HFF-Myc (cell line): ENCODE data around the gene ADAMTS14.

ENCODE experiments used
- DNase-seq: peaks from one replicate; pipeline ENCODE4 v3.0.0-alpha.2; 2011; ENCODE audit warnings: low read depth; ENCODE audit errors: extremely low read depth
- H3K4me3 ChIP-seq: replicated peaks from 2 replicates; pipeline ENCODE4 v1.5.1; 2011; ENCODE audit warnings: low read depth, mild to moderate bottlenecking, control low read depth, low read length
- TF ChIP-seq, protein P1 (sequence below): IDR thresholded peaks from 2 replicates; pipeline ENCODE4 v1.5.1; 2012; ENCODE audit warnings: mild to moderate bottlenecking, low read depth, low read length, control low read depth; ENCODE audit errors: missing control alignments

ADAMTS14 gene

GRCh38 chr10:70753026-70753663 is 80.8 kb downstream of the ADAMTS14 start:
- DNase-seq = no peak
- TF ChIP-seq, protein P1, sequence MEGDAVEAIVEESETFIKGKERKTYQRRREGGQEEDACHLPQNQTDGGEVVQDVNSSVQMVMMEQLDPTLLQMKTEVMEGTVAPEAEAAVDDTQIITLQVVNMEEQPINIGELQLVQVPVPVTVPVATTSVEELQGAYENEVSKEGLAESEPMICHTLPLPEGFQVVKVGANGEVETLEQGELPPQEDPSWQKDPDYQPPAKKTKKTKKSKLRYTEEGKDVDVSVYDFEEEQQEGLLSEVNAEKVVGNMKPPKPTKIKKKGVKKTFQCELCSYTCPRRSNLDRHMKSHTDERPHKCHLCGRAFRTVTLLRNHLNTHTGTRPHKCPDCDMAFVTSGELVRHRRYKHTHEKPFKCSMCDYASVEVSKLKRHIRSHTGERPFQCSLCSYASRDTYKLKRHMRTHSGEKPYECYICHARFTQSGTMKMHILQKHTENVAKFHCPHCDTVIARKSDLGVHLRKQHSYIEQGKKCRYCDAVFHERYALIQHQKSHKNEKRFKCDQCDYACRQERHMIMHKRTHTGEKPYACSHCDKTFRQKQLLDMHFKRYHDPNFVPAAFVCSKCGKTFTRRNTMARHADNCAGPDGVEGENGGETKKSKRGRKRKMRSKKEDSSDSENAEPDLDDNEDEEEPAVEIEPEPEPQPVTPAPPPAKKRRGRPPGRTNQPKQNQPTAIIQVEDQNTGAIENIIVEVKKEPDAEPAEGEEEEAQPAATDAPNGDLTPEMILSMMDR = no peak
- no peak overlapping the region for H3K4me3 ChIP-seq

DNA sequence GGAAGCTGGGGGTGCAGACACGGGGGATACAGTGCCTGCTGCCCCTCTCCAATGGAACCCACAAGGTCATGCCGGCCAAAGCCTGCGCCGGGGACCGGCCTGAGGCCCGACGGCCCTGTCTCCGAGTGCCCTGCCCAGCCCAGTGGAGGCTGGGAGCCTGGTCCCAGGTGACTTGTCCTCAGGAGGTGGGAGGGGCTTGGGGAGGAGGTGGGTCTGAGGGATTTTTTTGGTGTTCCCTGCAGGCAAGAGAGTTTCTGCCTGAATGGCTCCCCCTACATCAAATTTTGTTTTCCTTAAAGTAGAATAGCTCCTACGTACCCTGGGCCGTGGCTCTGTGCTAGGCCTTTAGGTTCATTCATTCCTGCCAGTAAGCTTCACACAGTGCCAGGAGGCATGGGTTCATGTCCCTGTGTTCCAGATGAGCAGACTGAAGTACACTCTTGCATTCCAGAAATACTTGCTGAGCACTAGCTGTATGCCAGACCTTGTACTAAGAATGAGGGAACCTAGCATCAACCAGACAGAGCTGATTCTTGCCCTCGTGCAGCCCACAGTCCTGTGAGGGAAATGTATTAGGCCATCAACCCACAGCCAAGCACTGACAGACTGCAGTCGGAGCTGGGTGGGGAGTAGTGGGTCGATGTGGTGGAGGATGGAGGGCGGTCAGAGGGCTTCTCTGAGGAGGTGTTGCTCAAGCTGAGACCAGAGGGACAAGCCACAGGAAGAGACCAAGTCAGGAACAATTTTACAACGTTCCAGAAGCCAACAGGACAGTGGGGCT is 81.7 kb downstream of the ADAMTS14 start:
- H3K4me3 ChIP-seq = no peak overlapping the region
- DNase-seq = no peak
- TF ChIP-seq, protein P1 = no peak

GRCh38 chr10:70756700-70757360 is 84.5 kb downstream of the ADAMTS14 start:
- no peak overlapping the region for H3K4me3 ChIP-seq
- TF ChIP-seq, protein P1 = no peak
- DNase-seq = no peak

DNA sequence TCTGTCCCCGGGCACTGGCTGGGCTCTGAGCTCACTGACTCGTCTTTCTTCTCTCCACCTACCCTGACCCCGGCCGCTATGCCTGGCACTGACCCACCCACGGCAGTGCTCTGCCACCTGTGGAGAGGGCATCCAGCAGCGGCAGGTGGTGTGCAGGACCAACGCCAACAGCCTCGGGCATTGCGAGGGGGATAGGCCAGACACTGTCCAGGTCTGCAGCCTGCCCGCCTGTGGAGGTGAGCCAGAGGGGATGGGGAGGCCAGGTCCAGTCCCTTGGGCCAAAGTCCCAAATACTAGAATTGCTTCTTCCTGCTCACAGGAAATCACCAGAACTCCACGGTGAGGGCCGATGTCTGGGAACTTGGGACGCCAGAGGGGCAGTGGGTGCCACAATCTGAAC is 85.5 kb downstream of the ADAMTS14 start:
- H3K4me3 ChIP-seq = no peak overlapping the region
- TF ChIP-seq, protein P1 = no peak
- DNase-seq = no peak

GRCh38 chr10:70758757-70759514 is 86.6 kb downstream of the ADAMTS14 start:
- H3K4me3 ChIP-seq = no peak overlapping the region

GRCh38 chr10:70759781-70760180 is 87.5 kb downstream of the ADAMTS14 start:
- H3K4me3 ChIP-seq = no peak overlapping the region
- DNase-seq = no peak
- TF ChIP-seq, protein P1 = no peak

More at GRCh38 chr10:70758757-70759514, 86.6 kb downstream of the ADAMTS14 start:
- DNase-seq = peak; percentile 51
- TF ChIP-seq, protein P1 = peak; percentile 71
